ENCODE results near the gene HOXA6. TPM values are rescaled to one million over a fixed set of nuclear protein-coding genes. Genes with fewer than 3 reads are reported as not detected.

HOXA6 gene
- polyA plus RNA-seq, 1 donor from 2014 or later, result not detected

DNA sequence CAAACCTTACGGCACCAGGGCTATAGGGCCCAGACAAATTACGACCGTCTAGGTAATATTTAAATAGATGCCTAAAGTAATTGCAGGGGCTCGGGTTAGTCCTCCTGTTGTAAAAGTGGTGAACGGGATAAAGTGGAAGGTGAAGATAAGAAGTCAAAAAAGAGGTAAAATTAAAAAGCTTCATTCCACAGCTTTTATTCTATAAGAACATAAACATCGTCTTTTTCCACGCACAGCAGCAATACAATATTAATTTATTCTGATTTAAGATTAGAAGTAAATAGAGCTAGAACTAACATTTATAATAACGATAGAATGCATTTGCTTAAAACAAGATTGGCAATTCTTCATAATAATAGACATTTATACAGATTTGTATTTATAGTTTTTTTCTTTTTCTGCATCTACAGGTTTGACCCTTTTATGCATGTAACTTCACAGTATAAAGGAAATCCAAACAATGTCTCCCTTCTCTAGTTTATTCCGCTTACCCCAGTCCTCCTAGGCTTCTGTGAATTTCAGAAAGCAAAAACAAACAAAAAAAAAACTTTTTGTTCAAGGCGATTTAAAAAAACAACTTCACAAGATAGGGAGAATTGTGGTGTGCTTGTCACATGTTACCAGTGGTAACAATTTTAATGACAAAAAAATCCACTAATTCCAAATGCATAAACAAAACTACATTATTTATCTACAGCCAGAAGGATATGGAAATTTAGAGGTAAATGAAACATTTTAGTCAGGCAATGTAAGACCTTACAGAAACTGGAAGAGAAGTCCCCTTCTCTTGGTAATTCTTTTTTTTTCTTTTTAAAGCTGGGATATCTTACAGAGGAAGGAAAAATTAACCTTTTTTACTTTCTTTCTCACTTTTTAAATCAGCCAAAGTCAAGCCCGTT lies 23.1 kb upstream of the HOXA6 start:
- Histone ChIP-seq H3K27ac (ENCODE audit: low read length) (no peak overlapping the region), H3K9me2 (ENCODE audit: insufficient read depth, low read length) (no peaks in the 10 kb centered on the region), H3K36me3 (ENCODE audit: insufficient read depth, low read length) (no peaks in the 10 kb centered on the region), H4K20me1 (ENCODE audit: insufficient read depth) (no peaks in the 10 kb centered on the region), H3K9ac (ENCODE audit: low read length) (no peak overlapping the region), H3K27me3 (ENCODE audit: insufficient read depth, low read depth, low read length) (peaks cover 100% of the 10 kb centered on the region), H3F3A (ENCODE audit: insufficient read depth, low read length, poor library complexity, severe bottlenecking) (no peaks in the 10 kb centered on the region), H3K4me3 (ENCODE audit: low read length) (no peak overlapping the region), H2AFZ (ENCODE audit: low read depth, low read length) (no peak overlapping the region), H3K79me2 (replicated peaks; ENCODE audit: insufficient read depth, low read length) (no peaks in the 10 kb centered on the region), H3K4me2 (ENCODE audit: low read length) (no peak overlapping the region), H3K9me3 (ENCODE audit: low read length) (peaks cover 15% of the 10 kb centered on the region)
- TF ChIP-seq, protein P1, sequence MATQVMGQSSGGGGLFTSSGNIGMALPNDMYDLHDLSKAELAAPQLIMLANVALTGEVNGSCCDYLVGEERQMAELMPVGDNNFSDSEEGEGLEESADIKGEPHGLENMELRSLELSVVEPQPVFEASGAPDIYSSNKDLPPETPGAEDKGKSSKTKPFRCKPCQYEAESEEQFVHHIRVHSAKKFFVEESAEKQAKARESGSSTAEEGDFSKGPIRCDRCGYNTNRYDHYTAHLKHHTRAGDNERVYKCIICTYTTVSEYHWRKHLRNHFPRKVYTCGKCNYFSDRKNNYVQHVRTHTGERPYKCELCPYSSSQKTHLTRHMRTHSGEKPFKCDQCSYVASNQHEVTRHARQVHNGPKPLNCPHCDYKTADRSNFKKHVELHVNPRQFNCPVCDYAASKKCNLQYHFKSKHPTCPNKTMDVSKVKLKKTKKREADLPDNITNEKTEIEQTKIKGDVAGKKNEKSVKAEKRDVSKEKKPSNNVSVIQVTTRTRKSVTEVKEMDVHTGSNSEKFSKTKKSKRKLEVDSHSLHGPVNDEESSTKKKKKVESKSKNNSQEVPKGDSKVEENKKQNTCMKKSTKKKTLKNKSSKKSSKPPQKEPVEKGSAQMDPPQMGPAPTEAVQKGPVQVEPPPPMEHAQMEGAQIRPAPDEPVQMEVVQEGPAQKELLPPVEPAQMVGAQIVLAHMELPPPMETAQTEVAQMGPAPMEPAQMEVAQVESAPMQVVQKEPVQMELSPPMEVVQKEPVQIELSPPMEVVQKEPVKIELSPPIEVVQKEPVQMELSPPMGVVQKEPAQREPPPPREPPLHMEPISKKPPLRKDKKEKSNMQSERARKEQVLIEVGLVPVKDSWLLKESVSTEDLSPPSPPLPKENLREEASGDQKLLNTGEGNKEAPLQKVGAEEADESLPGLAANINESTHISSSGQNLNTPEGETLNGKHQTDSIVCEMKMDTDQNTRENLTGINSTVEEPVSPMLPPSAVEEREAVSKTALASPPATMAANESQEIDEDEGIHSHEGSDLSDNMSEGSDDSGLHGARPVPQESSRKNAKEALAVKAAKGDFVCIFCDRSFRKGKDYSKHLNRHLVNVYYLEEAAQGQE (IDR thresholded peaks at IDR 0.05; ENCODE audit: borderline replicate concordance), result no peak
- TF ChIP-seq EZH2 (IDR thresholded peaks at IDR 0.05; ENCODE audit: borderline replicate concordance, insufficient read depth, low read length, poor library complexity, severe bottlenecking) (no peak), POLR2AphosphoS5 (IDR thresholded peaks at IDR 0.05) (no peak), SMC3 (conservative IDR thresholded peaks at IDR 0.05; ENCODE audit: poor library complexity) (no peak), TAF1 (IDR thresholded peaks at IDR 0.05; ENCODE audit: low read depth) (no peak), CTCF (IDR thresholded peaks at IDR 0.05; ENCODE audit: poor library complexity, severe bottlenecking) (no peak), MXI1 (conservative IDR thresholded peaks at IDR 0.05; ENCODE audit: poor library complexity, severe bottlenecking) (no peak)

GRCh38 chr7:27169658-27170425 lies 22.3 kb upstream of the HOXA6 start:
- H2AFZ ChIP-seq (ENCODE audit: low read depth, low read length), result no peak overlapping the region
- H4K20me1 ChIP-seq (ENCODE audit: insufficient read depth), result no peaks in the 10 kb centered on the region
- TF ChIP-seq SMC3 (conservative IDR thresholded peaks at IDR 0.05; ENCODE audit: poor library complexity) (no peak), EZH2 (IDR thresholded peaks at IDR 0.05; ENCODE audit: borderline replicate concordance, insufficient read depth, low read length, poor library complexity, severe bottlenecking) (no peak), RAD21 (conservative IDR thresholded peaks at IDR 0.05) (no peak), MXI1 (conservative IDR thresholded peaks at IDR 0.05; ENCODE audit: poor library complexity, severe bottlenecking) (no peak), EP300 (conservative IDR thresholded peaks at IDR 0.05; ENCODE audit: poor library complexity, severe bottlenecking) (no peak), POLR2AphosphoS5 (IDR thresholded peaks at IDR 0.05) (no peak), TAF1 (IDR thresholded peaks at IDR 0.05; ENCODE audit: low read depth) (no peak), CTCF (IDR thresholded peaks at IDR 0.05; ENCODE audit: poor library complexity, severe bottlenecking) (no peak)
- TF ChIP-seq, protein P1 (IDR thresholded peaks at IDR 0.05; ENCODE audit: borderline replicate concordance), result no peak
- H3K9ac ChIP-seq (ENCODE audit: low read length), result no peak overlapping the region
- H3F3A ChIP-seq (ENCODE audit: insufficient read depth, low read length, poor library complexity, severe bottlenecking), result no peaks in the 10 kb centered on the region
- no peak overlapping the region for H3K4me2 ChIP-seq (ENCODE audit: low read length)
- H3K79me2 ChIP-seq (replicated peaks; ENCODE audit: insufficient read depth, low read length), result no peaks in the 10 kb centered on the region
- H3K9me3 ChIP-seq (ENCODE audit: low read length), result peaks cover 24% of the 10 kb centered on the region
- no peaks in the 10 kb centered on the region for H3K36me3 ChIP-seq (ENCODE audit: insufficient read depth, low read length)
- peaks cover 100% of the 10 kb centered on the region for H3K27me3 ChIP-seq (ENCODE audit: insufficient read depth, low read depth, low read length)
- H3K9me2 ChIP-seq (ENCODE audit: insufficient read depth, low read length), result no peaks in the 10 kb centered on the region
- H3K27ac ChIP-seq (ENCODE audit: low read length), result no peak overlapping the region
- peak overlapping the region; percentile 28 for H3K4me3 ChIP-seq (ENCODE audit: low read length)

All from neural cell (in vitro differentiated cells).